ENCODE measurements around the gene CNTNAP2. TPM values are rescaled to one million over a fixed set of nuclear protein-coding genes. Genes with fewer than 3 reads are reported as not detected.

CNTNAP2 gene
- total and polyA plus RNA-seq, 2 donors: 5.1 to 10.3 TPM

- H3K27me3 ChIP-seq (ENCODE audit: control insufficient read depth in 2 of 2, insufficient read depth in 1 of 2, low read length in 1 of 2): no peaks in the 10 kb centered on the region
- H3K36me3 ChIP-seq (ENCODE audit: control insufficient read depth in 2 of 2, insufficient read depth in 2 of 2, low read length in 1 of 2): no peaks in the 10 kb centered on the region
Measured at GRCh38 chr7:147611431-147611830, 1494.8 kb downstream of the CNTNAP2 start.

GRCh38 chr7:147635288-147635687 lies 1518.7 kb downstream of the CNTNAP2 start:
- no peak for DNase-seq (ENCODE audit: low read depth in 6 of 9, low spot score in 9 of 9)
- no peaks in the 10 kb centered on the region for H3K36me3 ChIP-seq (ENCODE audit: control insufficient read depth in 2 of 2, insufficient read depth in 2 of 2, low read length in 1 of 2)
- H3K27me3 ChIP-seq (ENCODE audit: control insufficient read depth in 2 of 2, insufficient read depth in 1 of 2, low read length in 1 of 2): no peaks in the 10 kb centered on the region
- H3K9me3 ChIP-seq (ENCODE audit: control insufficient read depth in 2 of 2, insufficient read depth in 1 of 2, low read length in 1 of 2): no peaks in the 10 kb centered on the region
- no peak overlapping the region for H3K27ac ChIP-seq (ENCODE audit: low read depth in 1 of 2, low read length in 1 of 2)
- H3K4me1 ChIP-seq (ENCODE audit: control insufficient read depth in 2 of 2, insufficient read depth in 2 of 2, low read length in 2 of 2): no peaks in the 10 kb centered on the region
- WGBS: 75% methylated on average over 3 of the region's 3 CpGs
- H3K4me3 ChIP-seq (ENCODE audit: low read length in 2 of 2): no peak overlapping the region

More at GRCh38 chr7:147611431-147611830, 1494.8 kb downstream of the CNTNAP2 start:
- H3K4me1 ChIP-seq (ENCODE audit: control insufficient read depth in 2 of 2, insufficient read depth in 2 of 2, low read length in 2 of 2): no peaks in the 10 kb centered on the region
- H3K27ac ChIP-seq (ENCODE audit: low read depth in 1 of 2, low read length in 1 of 2): no peak overlapping the region
- H3K9me3 ChIP-seq (ENCODE audit: control insufficient read depth in 2 of 2, insufficient read depth in 1 of 2, low read length in 1 of 2): no peaks in the 10 kb centered on the region
- no peak overlapping the region for H3K4me3 ChIP-seq (ENCODE audit: low read length in 2 of 2)
- no peak for DNase-seq (ENCODE audit: low read depth in 6 of 9, low spot score in 9 of 9)
- 100% methylated on average over 1 of the region's 1 CpG for WGBS

DNA sequence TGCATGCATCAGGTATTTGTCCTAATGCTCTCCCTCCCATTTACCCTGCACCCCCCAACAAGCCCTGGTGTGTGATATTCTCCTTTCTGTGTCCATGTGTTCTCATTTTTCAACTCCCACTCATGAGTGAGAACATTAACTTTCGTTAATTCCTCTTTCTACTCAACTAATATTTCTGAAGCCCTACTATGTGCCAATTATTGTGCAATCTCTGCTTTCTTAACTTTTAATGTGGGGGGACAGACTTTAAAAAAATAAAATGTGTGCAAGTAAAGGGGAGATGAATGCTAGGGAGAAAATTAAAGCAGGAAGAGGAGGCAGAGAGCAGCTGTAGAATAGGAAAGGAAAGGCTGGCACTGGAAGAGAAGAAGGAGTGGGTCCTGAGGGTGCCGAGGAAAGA lies 1520.0 kb downstream of the CNTNAP2 start:
- Histone ChIP-seq H3K4me1 (ENCODE audit: control insufficient read depth in 2 of 2, insufficient read depth in 2 of 2, low read length in 2 of 2) (no peaks in the 10 kb centered on the region), H3K9me3 (ENCODE audit: control insufficient read depth in 2 of 2, insufficient read depth in 1 of 2, low read length in 1 of 2) (no peaks in the 10 kb centered on the region), H3K36me3 (ENCODE audit: control insufficient read depth in 2 of 2, insufficient read depth in 2 of 2, low read length in 1 of 2) (no peaks in the 10 kb centered on the region), H3K27ac (ENCODE audit: low read depth in 1 of 2, low read length in 1 of 2) (no peak overlapping the region), H3K27me3 (ENCODE audit: control insufficient read depth in 2 of 2, insufficient read depth in 1 of 2, low read length in 1 of 2) (no peaks in the 10 kb centered on the region), H3K4me3 (ENCODE audit: low read length in 2 of 2) (no peak overlapping the region)
- DNase-seq (ENCODE audit: low read depth in 6 of 9, low spot score in 9 of 9): no peak
- WGBS: 94% methylated on average over 2 of the region's 2 CpGs

- no peak overlapping the region for H3K4me3 ChIP-seq (ENCODE audit: low read length in 2 of 2)
- no peak for DNase-seq (ENCODE audit: low read depth in 6 of 9, low spot score in 9 of 9)
- no peak overlapping the region for H3K27ac ChIP-seq (ENCODE audit: low read depth in 1 of 2, low read length in 1 of 2)
- H3K36me3 ChIP-seq (ENCODE audit: control insufficient read depth in 2 of 2, insufficient read depth in 2 of 2, low read length in 1 of 2): no peaks in the 10 kb centered on the region
- no peaks in the 10 kb centered on the region for H3K9me3 ChIP-seq (ENCODE audit: control insufficient read depth in 2 of 2, insufficient read depth in 1 of 2, low read length in 1 of 2)
- H3K27me3 ChIP-seq (ENCODE audit: control insufficient read depth in 2 of 2, insufficient read depth in 1 of 2, low read length in 1 of 2): no peaks in the 10 kb centered on the region
- H3K4me1 ChIP-seq (ENCODE audit: control insufficient read depth in 2 of 2, insufficient read depth in 2 of 2, low read length in 2 of 2): no peaks in the 10 kb centered on the region
Measured at GRCh38 chr7:147638566-147638965, 1522.0 kb downstream of the CNTNAP2 start.

GRCh38 chr7:147639037-147639436 lies 1522.4 kb downstream of the CNTNAP2 start:
- H3K9me3 ChIP-seq (ENCODE audit: control insufficient read depth in 2 of 2, insufficient read depth in 1 of 2, low read length in 1 of 2): no peaks in the 10 kb centered on the region
- H3K4me3 ChIP-seq (ENCODE audit: low read length in 2 of 2): no peak overlapping the region
- no peaks in the 10 kb centered on the region for H3K27me3 ChIP-seq (ENCODE audit: control insufficient read depth in 2 of 2, insufficient read depth in 1 of 2, low read length in 1 of 2)
- DNase-seq (ENCODE audit: low read depth in 6 of 9, low spot score in 9 of 9): no peak
- no peaks in the 10 kb centered on the region for H3K36me3 ChIP-seq (ENCODE audit: control insufficient read depth in 2 of 2, insufficient read depth in 2 of 2, low read length in 1 of 2)
- no peak overlapping the region for H3K27ac ChIP-seq (ENCODE audit: low read depth in 1 of 2, low read length in 1 of 2)
- H3K4me1 ChIP-seq (ENCODE audit: control insufficient read depth in 2 of 2, insufficient read depth in 2 of 2, low read length in 2 of 2): no peaks in the 10 kb centered on the region
- 96% methylated on average over 6 of the region's 6 CpGs for WGBS

- Histone ChIP-seq H3K9me3 (ENCODE audit: control insufficient read depth in 2 of 2, insufficient read depth in 1 of 2, low read length in 1 of 2) (no peaks in the 10 kb centered on the region), H3K36me3 (ENCODE audit: control insufficient read depth in 2 of 2, insufficient read depth in 2 of 2, low read length in 1 of 2) (no peaks in the 10 kb centered on the region), H3K27ac (ENCODE audit: low read depth in 1 of 2, low read length in 1 of 2) (no peak overlapping the region), H3K4me1 (ENCODE audit: control insufficient read depth in 2 of 2, insufficient read depth in 2 of 2, low read length in 2 of 2) (no peaks in the 10 kb centered on the region), H3K27me3 (ENCODE audit: control insufficient read depth in 2 of 2, insufficient read depth in 1 of 2, low read length in 1 of 2) (no peaks in the 10 kb centered on the region), H3K4me3 (ENCODE audit: low read length in 2 of 2) (no peak overlapping the region)
- WGBS: 89% methylated on average over 3 of the region's 3 CpGs
- no peak for DNase-seq (ENCODE audit: low read depth in 6 of 9, low spot score in 9 of 9)
Measured at GRCh38 chr7:147639751-147640150, 1523.2 kb downstream of the CNTNAP2 start.

DNA sequence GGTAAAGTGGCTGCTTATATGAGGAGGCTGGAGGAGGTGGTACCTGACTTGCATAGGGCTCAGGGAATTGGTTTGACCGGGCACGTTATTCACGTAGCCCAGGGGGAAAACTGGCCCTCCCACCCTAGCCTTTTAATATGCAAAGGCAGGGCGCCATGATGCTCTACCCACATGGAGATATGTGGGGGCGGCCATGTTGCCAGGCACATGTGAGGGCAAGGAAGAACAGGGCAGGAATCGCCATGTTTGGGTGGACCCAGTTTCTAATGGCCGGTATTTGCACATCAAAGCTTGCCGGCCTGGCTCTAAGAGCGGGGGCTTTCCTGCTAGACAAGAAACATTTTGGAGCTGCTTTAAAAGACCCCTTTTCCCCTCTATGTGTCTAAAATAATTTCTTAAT lies 1524.2 kb downstream of the CNTNAP2 start:
- H3K27me3 ChIP-seq (ENCODE audit: control insufficient read depth in 2 of 2, insufficient read depth in 1 of 2, low read length in 1 of 2): no peaks in the 10 kb centered on the region
- H3K4me1 ChIP-seq (ENCODE audit: control insufficient read depth in 2 of 2, insufficient read depth in 2 of 2, low read length in 2 of 2): no peaks in the 10 kb centered on the region
- H3K4me3 ChIP-seq (ENCODE audit: low read length in 2 of 2): no peak overlapping the region
- no peaks in the 10 kb centered on the region for H3K9me3 ChIP-seq (ENCODE audit: control insufficient read depth in 2 of 2, insufficient read depth in 1 of 2, low read length in 1 of 2)
- DNase-seq (ENCODE audit: low read depth in 6 of 9, low spot score in 9 of 9): no peak
- H3K27ac ChIP-seq (ENCODE audit: low read depth in 1 of 2, low read length in 1 of 2): no peak overlapping the region
- WGBS: 86% methylated on average over 9 of the region's 9 CpGs
- H3K36me3 ChIP-seq (ENCODE audit: control insufficient read depth in 2 of 2, insufficient read depth in 2 of 2, low read length in 1 of 2): no peaks in the 10 kb centered on the region

GRCh38 chr7:147646568-147646967 lies 1530.0 kb downstream of the CNTNAP2 start:
- WGBS: 94% methylated on average over 4 of the region's 4 CpGs
- Histone ChIP-seq H3K27me3 (ENCODE audit: control insufficient read depth in 2 of 2, insufficient read depth in 1 of 2, low read length in 1 of 2) (no peaks in the 10 kb centered on the region), H3K4me3 (ENCODE audit: low read length in 2 of 2) (no peak overlapping the region), H3K36me3 (ENCODE audit: control insufficient read depth in 2 of 2, insufficient read depth in 2 of 2, low read length in 1 of 2) (no peaks in the 10 kb centered on the region), H3K9me3 (ENCODE audit: control insufficient read depth in 2 of 2, insufficient read depth in 1 of 2, low read length in 1 of 2) (no peaks in the 10 kb centered on the region), H3K27ac (ENCODE audit: low read depth in 1 of 2, low read length in 1 of 2) (no peak overlapping the region), H3K4me1 (ENCODE audit: control insufficient read depth in 2 of 2, insufficient read depth in 2 of 2, low read length in 2 of 2) (no peaks in the 10 kb centered on the region)
- no peak for DNase-seq (ENCODE audit: low read depth in 6 of 9, low spot score in 9 of 9)

GRCh38 chr7:147650991-147651390 lies 1534.4 kb downstream of the CNTNAP2 start:
- H3K4me3 ChIP-seq (ENCODE audit: low read length in 2 of 2): no peak overlapping the region
- H3K9me3 ChIP-seq (ENCODE audit: control insufficient read depth in 2 of 2, insufficient read depth in 1 of 2, low read length in 1 of 2): no peaks in the 10 kb centered on the region
- no peak overlapping the region for H3K27ac ChIP-seq (ENCODE audit: low read depth in 1 of 2, low read length in 1 of 2)
- 96% methylated on average over 3 of the region's 3 CpGs for WGBS
- no peaks in the 10 kb centered on the region for H3K36me3 ChIP-seq (ENCODE audit: control insufficient read depth in 2 of 2, insufficient read depth in 2 of 2, low read length in 1 of 2)
- H3K4me1 ChIP-seq (ENCODE audit: control insufficient read depth in 2 of 2, insufficient read depth in 2 of 2, low read length in 2 of 2): no peaks in the 10 kb centered on the region
- DNase-seq (ENCODE audit: low read depth in 6 of 9, low spot score in 9 of 9): no peak
- H3K27me3 ChIP-seq (ENCODE audit: control insufficient read depth in 2 of 2, insufficient read depth in 1 of 2, low read length in 1 of 2): no peaks in the 10 kb centered on the region

DNA sequence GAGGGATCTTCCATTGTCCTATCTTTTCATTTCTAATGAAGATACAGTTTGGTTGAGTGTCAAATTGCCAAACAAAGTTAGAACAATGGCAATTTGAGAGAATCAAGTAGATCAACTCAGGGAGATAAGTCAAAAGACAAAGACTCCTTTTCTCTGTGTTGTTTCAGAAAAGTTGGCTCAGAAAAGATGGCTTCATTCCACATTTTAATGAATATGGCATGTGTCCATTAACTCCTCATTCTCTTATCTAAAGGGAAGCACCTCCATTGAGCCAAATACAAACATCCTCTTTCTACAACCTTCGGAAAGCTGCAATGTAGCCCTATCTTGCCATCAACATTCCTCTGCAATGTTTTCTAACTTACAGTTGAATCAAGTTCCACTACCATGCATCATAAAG lies 1535.0 kb downstream of the CNTNAP2 start:
- no peak overlapping the region for H3K27ac ChIP-seq (ENCODE audit: low read depth in 1 of 2, low read length in 1 of 2)
- WGBS: 88% methylated on average over 1 of the region's 1 CpG
- DNase-seq (ENCODE audit: low read depth in 6 of 9, low spot score in 9 of 9): no peak
- no peaks in the 10 kb centered on the region for H3K27me3 ChIP-seq (ENCODE audit: control insufficient read depth in 2 of 2, insufficient read depth in 1 of 2, low read length in 1 of 2)
- no peak overlapping the region for H3K4me3 ChIP-seq (ENCODE audit: low read length in 2 of 2)
- H3K36me3 ChIP-seq (ENCODE audit: control insufficient read depth in 2 of 2, insufficient read depth in 2 of 2, low read length in 1 of 2): no peaks in the 10 kb centered on the region
- no peaks in the 10 kb centered on the region for H3K4me1 ChIP-seq (ENCODE audit: control insufficient read depth in 2 of 2, insufficient read depth in 2 of 2, low read length in 2 of 2)
- no peaks in the 10 kb centered on the region for H3K9me3 ChIP-seq (ENCODE audit: control insufficient read depth in 2 of 2, insufficient read depth in 1 of 2, low read length in 1 of 2)
